ENCODE results near the gene RHOB. TPM values are rescaled to one million over a fixed set of nuclear protein-coding genes. Genes with fewer than 3 reads are reported as not detected.
A peak's percentile ranks its signal among the peaks of the same experiment; 100 is the strongest.

RHOB gene
- total and polyA plus RNA-seq, 8 donors = 143 to 1,146 (median 424) TPM

DNA sequence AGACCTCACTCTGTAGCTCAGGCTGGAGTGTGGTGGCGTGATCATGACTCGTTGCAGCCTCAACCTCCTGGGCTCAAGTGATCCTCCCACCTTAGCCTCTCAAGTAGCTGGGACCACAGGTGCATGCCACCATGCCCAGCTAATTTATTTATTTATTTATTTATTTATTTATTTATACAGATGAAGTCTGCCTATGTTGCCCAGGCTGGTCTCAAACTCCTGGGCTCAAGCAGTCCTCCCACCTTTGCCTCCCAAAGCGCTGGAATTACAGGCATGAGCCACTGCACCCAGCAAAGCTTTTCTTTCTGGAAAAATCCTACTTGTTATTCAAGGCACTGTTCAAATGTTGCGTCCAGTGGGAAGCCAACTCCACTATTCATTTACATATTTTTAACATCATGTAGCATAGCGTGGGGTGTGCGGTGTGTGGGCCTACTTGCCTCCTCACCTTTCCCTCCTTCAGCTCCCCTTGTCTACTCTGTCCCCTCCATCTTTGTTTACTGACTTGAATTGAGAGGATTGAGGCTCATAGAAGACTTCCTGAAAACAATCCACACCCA lies 6.8 kb upstream of the RHOB start:
- no peak for DNase-seq
- TF ChIP-seq, protein P1, sequence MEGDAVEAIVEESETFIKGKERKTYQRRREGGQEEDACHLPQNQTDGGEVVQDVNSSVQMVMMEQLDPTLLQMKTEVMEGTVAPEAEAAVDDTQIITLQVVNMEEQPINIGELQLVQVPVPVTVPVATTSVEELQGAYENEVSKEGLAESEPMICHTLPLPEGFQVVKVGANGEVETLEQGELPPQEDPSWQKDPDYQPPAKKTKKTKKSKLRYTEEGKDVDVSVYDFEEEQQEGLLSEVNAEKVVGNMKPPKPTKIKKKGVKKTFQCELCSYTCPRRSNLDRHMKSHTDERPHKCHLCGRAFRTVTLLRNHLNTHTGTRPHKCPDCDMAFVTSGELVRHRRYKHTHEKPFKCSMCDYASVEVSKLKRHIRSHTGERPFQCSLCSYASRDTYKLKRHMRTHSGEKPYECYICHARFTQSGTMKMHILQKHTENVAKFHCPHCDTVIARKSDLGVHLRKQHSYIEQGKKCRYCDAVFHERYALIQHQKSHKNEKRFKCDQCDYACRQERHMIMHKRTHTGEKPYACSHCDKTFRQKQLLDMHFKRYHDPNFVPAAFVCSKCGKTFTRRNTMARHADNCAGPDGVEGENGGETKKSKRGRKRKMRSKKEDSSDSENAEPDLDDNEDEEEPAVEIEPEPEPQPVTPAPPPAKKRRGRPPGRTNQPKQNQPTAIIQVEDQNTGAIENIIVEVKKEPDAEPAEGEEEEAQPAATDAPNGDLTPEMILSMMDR (IDR thresholded peaks at IDR 0.05) = no peak
- TF ChIP-seq EP300 (IDR thresholded peaks at IDR 0.05) = no peak
- TF ChIP-seq POLR2AphosphoS5 (IDR thresholded peaks at IDR 0.05) = no peak
- no peak for TF ChIP-seq POLR2A (IDR thresholded peaks at IDR 0.05)
- Histone ChIP-seq H3K4me3 (no peak overlapping the region), H3K27me3 (no peaks in the 10 kb centered on the region), H3K27ac (peak overlapping the region in 3 of 5 donors; percentile 50 to 84 (median 81)), H3K9me3 (no peaks in the 10 kb centered on the region), H3K4me1 (peaks cover 18 to 54% (median 34%) of the 10 kb centered on the region in 4 donors), H3K36me3 (no peaks in the 10 kb centered on the region)
- WGBS, 5 donors = 90 to 99% (median 96%) methylated on average over 6 of the region's 6 CpGs
- intact Hi-C loops (cut with DNase I; ENCODE audit: low total_unique reads) = loop anchor here (10.0 kb wide), 1 partner anchor 205 kb away; no protein-coding TSS in a partner anchor

DNA sequence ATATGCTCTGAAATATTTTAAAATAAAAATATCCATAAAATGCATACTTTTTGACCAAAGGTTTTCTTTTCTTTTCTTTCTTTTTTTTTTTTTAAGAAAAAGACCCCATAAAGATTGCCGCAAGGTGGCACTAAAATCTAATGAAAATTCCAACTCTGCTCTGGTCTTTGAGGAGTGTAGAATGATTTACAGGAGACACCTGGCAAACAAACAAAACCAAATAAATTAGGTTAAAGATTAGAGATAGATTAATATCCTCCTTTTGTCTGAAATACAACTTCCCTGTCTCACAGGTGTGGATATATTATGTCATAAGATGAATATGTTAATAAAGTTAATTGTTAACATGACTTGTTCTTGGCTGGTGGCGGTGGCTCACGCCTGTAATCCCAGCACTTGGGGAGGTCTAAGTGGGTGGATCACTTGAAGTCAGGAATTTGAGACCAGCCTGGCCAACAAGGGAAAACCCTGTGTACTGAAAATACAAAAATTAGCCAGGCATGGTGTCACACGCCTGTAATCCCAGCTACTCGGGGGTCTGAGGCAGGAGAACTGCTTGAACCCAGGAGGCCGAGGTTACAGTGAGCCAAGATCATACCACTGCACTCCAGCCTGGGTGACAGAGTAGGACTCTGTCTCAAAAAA lies 3.5 kb upstream of the RHOB start:
- Histone ChIP-seq H3K36me3 (peaks cover 0 to 13% (median 8%) of the 10 kb centered on the region in 4 donors), H3K27me3 (no peaks in the 10 kb centered on the region), H3K27ac (peak overlapping the region; percentile 67 to 100 (median 89)), H3K4me1 (peaks cover 20 to 56% (median 41%) of the 10 kb centered on the region in 4 donors), H3K9me3 (no peaks in the 10 kb centered on the region), H3K4me3 (no peak overlapping the region)
- 44 to 56% (median 47%) methylated on average over 6 of the region's 6 CpGs for WGBS, 5 donors
- TF ChIP-seq, protein P1 (IDR thresholded peaks at IDR 0.05) = peak in 5 of 7 experiments; percentile 18 to 65 (median 37)
- TF ChIP-seq EP300 (IDR thresholded peaks at IDR 0.05) (no peak), POLR2AphosphoS5 (IDR thresholded peaks at IDR 0.05) (peak; percentile 4 to 55 (median 42)), POLR2A (IDR thresholded peaks at IDR 0.05) (no peak)
- intact Hi-C loops (cut with DNase I; ENCODE audit: low total_unique reads) = loop anchor here (10.0 kb wide), 1 partner anchor 201 kb away; no protein-coding TSS in a partner anchor
- DNase-seq = peak; percentile 61 to 78

DNA sequence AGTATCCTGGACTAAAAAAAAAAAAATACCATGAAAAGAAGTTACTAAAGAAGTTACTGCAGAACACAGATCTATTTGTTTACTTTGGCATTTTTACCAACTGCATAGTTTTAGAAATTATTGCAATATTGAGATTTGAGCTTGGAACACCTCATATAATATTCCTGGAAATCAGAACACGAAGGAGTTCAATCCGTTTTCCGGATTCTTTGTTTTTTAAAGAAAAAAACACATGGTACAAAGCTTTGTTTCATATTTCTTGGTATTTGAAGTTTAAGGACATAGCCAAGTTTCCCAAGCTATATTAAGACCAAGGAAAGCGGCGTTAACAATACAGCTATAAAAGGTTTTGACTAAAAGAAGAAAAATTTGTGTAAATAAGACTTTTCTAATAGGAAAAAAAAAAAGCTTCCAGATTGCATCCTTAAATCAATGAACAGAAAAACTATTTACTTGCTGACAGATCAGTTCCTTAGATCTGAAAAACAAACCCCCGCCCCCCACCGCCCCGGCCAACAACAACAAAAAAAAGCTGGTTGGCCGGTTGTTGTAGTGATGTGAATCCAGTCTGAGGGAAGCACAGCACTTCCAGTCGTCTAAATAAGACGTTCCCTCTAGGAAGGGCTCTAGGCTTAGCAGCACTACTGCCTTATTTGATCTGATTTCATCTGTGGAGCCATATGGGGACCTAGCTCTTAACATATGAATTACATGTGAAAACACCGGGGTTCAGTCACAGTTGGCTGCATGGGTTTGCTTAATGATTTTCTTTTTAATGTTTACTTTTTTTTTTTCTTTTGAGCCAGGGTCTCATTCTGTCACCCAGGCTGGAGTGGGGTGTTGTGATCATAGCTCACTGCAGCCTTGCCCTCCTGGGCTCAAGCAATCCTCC lies 2.5 kb upstream of the RHOB start:
- 26 to 39% (median 29%) methylated on average over 12 of the region's 12 CpGs for WGBS, 5 donors
- TF ChIP-seq POLR2AphosphoS5 (IDR thresholded peaks at IDR 0.05) (peak; percentile 71 to 86 (median 81)), POLR2A (IDR thresholded peaks at IDR 0.05) (no peak)

DNA sequence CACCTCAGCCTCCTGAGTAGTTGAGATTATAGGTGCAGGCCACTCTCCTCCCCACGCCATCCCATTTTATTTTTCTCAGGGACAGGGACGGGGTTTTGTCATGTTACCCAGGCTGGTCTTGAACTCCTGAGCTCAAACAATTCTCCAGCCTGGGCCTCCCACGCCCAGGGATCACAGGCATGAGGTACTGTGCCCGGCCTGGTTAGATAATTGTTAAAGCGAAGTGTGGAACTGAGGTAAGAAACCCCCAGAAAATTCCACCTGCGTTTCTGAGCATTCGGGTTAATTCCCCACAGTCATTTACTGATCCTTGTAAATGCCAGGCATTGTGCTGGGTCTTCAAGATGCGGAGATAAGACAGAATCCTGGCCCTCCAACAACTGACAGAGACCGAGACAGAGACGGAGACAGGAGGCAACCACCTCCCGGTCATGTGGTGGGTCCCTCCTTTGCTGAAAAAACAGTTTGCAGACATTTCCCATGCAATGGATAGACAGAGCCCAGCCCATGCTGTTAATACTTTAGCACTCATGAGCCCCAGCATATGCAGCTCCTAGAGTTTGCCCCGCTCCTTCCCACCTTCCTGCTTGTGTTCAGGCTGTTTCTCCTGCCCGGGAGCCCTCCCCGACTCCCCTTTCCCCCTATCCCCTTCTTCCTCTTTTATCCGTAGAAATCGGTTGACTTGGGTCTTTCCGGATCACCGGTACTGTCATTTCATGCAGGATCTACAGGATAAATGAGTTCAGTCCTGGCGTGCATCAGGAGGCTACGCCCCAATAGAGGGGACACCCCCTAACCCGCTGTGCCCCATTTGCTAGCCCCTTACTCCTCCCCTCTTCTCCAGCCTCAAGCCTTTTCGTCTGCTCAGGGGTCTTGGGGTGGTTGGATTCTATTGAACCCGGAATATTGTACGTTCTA lies 1.6 kb upstream of the RHOB start:
- WGBS, 5 donors = 69 to 83% (median 79%) methylated on average over 24 of the region's 24 CpGs
- Histone ChIP-seq H3K4me3 (peak overlapping the region in 3 of 4 donors; percentile 12 to 25 (median 17)), H3K27me3 (no peaks in the 10 kb centered on the region), H3K9me3 (no peaks in the 10 kb centered on the region), H3K4me1 (peaks cover 14 to 55% (median 32%) of the 10 kb centered on the region in 4 donors), H3K27ac (peak overlapping the region; percentile 12 to 100 (median 89)), H3K36me3 (peaks cover 0 to 22% (median 12%) of the 10 kb centered on the region in 4 donors)
- intact Hi-C loops (cut with DNase I; ENCODE audit: low total_unique reads) = loop anchor here (10.0 kb wide), 1 partner anchor 200 kb away; no protein-coding TSS in a partner anchor
- peak in 1 of 2 donors; percentile 24 for DNase-seq
- TF ChIP-seq POLR2AphosphoS5 (IDR thresholded peaks at IDR 0.05) = no peak
- no peak for TF ChIP-seq EP300 (IDR thresholded peaks at IDR 0.05)
- TF ChIP-seq, protein P1 (IDR thresholded peaks at IDR 0.05) = no peak
- TF ChIP-seq POLR2A (IDR thresholded peaks at IDR 0.05) = no peak

More for the DNA sequence above, 2.5 kb upstream of the RHOB start:
- peak; percentile 25 to 57 for DNase-seq
- Histone ChIP-seq H3K27ac (peak overlapping the region; percentile 67 to 100 (median 89)), H3K4me1 (peaks cover 16 to 55% (median 33%) of the 10 kb centered on the region in 4 donors), H3K4me3 (peak overlapping the region in 1 of 4 donors; percentile 17), H3K9me3 (no peaks in the 10 kb centered on the region), H3K27me3 (no peaks in the 10 kb centered on the region), H3K36me3 (peaks cover 0 to 22% (median 12%) of the 10 kb centered on the region in 4 donors)
- intact Hi-C loops (cut with DNase I; ENCODE audit: low total_unique reads) = loop anchor here (10.0 kb wide), 1 partner anchor 200 kb away; no protein-coding TSS in a partner anchor
